Upper lobe of right lung (tissue), 1 donor: ENCODE results near the gene MT2A. TPM values are rescaled to one million over a fixed set of nuclear protein-coding genes. Genes with fewer than 3 reads are reported as not detected.

Experiments used
- ATAC-seq: fragments of 200-7000 bp; cut with Tn5 transposase; one replicate; pipeline ENCODE4 v1.9.1; 2020; ENCODE audit warnings: mild to moderate bottlenecking, moderate library complexity
- DNase-seq: peaks from one replicate; pipeline ENCODE4 v3.0.0-alpha.2; 2020
- H3K27ac ChIP-seq: fragments of 200-600 bp; one replicate; pipeline ENCODE4 v1.8.0; 2022
- H3K27me3 ChIP-seq: fragments of 200-600 bp; one replicate; pipeline ENCODE4 v1.8.0; 2022; ENCODE audit warnings: mild to moderate bottlenecking
- H3K36me3 ChIP-seq: fragments of 200-600 bp; one replicate; pipeline ENCODE4 v1.8.0; 2022
- H3K4me1 ChIP-seq: fragments of 200-600 bp; one replicate; pipeline ENCODE4 v1.8.0; 2022
- H3K4me3 ChIP-seq: fragments of 200-600 bp; one replicate; pipeline ENCODE4 v1.8.0; 2022; ENCODE audit warnings: mild to moderate bottlenecking
- H3K9me3 ChIP-seq: fragments of 200-600 bp; one replicate; pipeline ENCODE4 v1.8.0; 2022
- intact Hi-C: fragments of 100-400 bp; cut with DNase I; formaldehyde crosslinking; loops from one replicate; pipeline ENCODE4 v1.11.0; 2022
- total RNA-seq: library from RNA; stranded (reverse); fragmentation: NEBNext Ultra II Directional; extraction: Animal tissue kit (Norgen Biotek cat#: 25700); gene quantifications from one replicate; pipeline ENCODE4 v1.2.1, GENCODE V29; 2021
- TF ChIP-seq, protein P1 (sequence below): fragments of 200-600 bp; IDR thresholded peaks from one replicate; pipeline ENCODE4 v1.8.0; 2022; ENCODE audit warnings: antibody characterized with exemption
- donor health status: DM: no; HTN: yes; CAD: no; lungs with severe emphysema.

The MT2A gene
- total RNA-seq, 1 donor from 2014 or later: 349 TPM

GRCh38 chr16:56629531-56629930, 21.1 kb downstream of the MT2A start:
- H3K36me3 ChIP-seq: no peaks in the 10 kb centered on the region

DNA sequence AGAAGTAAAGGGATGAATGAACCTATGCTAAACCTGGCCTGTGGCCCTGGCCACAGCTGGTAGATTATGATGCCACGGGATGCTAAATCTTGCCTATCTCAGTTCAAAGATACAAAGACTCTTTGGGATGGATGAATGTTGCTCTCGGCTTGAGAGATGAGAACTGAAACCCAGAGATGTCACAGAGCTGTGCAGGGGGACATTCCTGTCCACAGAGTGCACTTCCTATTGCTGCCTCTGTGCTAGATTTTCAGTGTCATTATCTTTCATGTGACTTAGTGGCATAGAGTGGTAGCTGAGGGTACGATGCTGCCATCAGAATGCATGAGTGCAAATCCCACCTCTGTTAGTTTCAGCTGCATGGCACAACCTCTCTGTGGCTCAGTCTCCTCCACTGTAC, 21.8 kb downstream of the MT2A start:
- Histone ChIP-seq H3K9me3 (no peaks in the 10 kb centered on the region), H3K27me3 (peaks cover 12% of the 10 kb centered on the region), H3K27ac (no peak overlapping the region), H3K4me1 (peaks cover 7% of the 10 kb centered on the region), H3K4me3 (no peak overlapping the region), H3K36me3 (no peaks in the 10 kb centered on the region)
- intact Hi-C loops: no loop called here
- DNase-seq (no peak), ATAC-seq (no peak)
- TF ChIP-seq, protein P1, sequence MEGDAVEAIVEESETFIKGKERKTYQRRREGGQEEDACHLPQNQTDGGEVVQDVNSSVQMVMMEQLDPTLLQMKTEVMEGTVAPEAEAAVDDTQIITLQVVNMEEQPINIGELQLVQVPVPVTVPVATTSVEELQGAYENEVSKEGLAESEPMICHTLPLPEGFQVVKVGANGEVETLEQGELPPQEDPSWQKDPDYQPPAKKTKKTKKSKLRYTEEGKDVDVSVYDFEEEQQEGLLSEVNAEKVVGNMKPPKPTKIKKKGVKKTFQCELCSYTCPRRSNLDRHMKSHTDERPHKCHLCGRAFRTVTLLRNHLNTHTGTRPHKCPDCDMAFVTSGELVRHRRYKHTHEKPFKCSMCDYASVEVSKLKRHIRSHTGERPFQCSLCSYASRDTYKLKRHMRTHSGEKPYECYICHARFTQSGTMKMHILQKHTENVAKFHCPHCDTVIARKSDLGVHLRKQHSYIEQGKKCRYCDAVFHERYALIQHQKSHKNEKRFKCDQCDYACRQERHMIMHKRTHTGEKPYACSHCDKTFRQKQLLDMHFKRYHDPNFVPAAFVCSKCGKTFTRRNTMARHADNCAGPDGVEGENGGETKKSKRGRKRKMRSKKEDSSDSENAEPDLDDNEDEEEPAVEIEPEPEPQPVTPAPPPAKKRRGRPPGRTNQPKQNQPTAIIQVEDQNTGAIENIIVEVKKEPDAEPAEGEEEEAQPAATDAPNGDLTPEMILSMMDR: no peak

More at GRCh38 chr16:56629531-56629930, 21.1 kb downstream of the MT2A start:
- Histone ChIP-seq H3K4me1 (peaks cover 6% of the 10 kb centered on the region), H3K27ac (no peak overlapping the region), H3K4me3 (no peak overlapping the region), H3K9me3 (no peaks in the 10 kb centered on the region), H3K27me3 (peaks cover 6% of the 10 kb centered on the region)
- ATAC-seq (no peak), DNase-seq (no peak)
- intact Hi-C loops: no loop called here
- TF ChIP-seq, protein P1: no peak

DNA sequence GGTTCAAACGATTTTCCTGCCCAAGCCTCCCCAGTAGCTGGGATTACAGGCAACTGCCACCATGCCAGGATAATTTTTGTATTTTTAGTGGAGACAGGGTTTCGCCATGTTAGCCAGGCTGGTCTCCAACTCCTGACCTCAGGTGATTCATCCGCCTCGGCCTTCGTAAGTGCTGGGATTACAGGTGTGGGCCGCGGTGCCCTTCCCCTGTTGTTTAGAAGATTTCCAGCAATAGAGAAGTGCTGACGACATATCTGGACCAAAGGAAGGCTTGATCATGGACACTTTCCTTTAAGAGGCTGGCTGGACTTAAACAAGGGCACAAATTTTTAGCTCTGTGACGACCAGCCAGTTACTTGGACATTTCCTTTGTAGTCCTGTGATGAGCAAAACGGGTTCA, 22.8 kb downstream of the MT2A start:
- peak overlapping the region; percentile 83 for H3K27ac ChIP-seq
- intact Hi-C loops: no loop called here
- ATAC-seq: no peak
- H3K9me3 ChIP-seq: no peaks in the 10 kb centered on the region
- H3K36me3 ChIP-seq: no peaks in the 10 kb centered on the region
- H3K4me1 ChIP-seq: peaks cover 10% of the 10 kb centered on the region
- no peak for DNase-seq
- H3K4me3 ChIP-seq: no peak overlapping the region
- TF ChIP-seq, protein P1: no peak
- peaks cover 22% of the 10 kb centered on the region for H3K27me3 ChIP-seq

GRCh38 chr16:56631832-56632155, 23.4 kb downstream of the MT2A start:
- intact Hi-C loops: no loop called here
- Histone ChIP-seq H3K4me1 (peaks cover 8% of the 10 kb centered on the region), H3K27ac (peak overlapping the region; percentile 83), H3K4me3 (peak overlapping the region; percentile 46), H3K36me3 (no peaks in the 10 kb centered on the region), H3K27me3 (peaks cover 22% of the 10 kb centered on the region), H3K9me3 (no peaks in the 10 kb centered on the region)
- TF ChIP-seq, protein P1: no peak
- no peak for DNase-seq
- no peak for ATAC-seq

- intact Hi-C loops: no loop called here
- H3K4me1 ChIP-seq: peaks cover 7% of the 10 kb centered on the region
- H3K27me3 ChIP-seq: peaks cover 22% of the 10 kb centered on the region
- no peaks in the 10 kb centered on the region for H3K36me3 ChIP-seq
- TF ChIP-seq, protein P1: no peak
- H3K27ac ChIP-seq: peak within 1 kb of the TSS; percentile 83
- DNase-seq: peak; percentile 81
- peak; percentile 84 for ATAC-seq
- peak within 1 kb of the TSS; percentile 46 for H3K4me3 ChIP-seq
- H3K9me3 ChIP-seq: no peaks in the 10 kb centered on the region
These were observed 23.9 kb downstream of the MT2A start, which contains the start of gene MT1M for GRCh38 chr16:56632156-56632847. Gene MT1M (plus strand): TSS chr16:56632659. CDS start chr16:56632732, 73 bp downstream.
